Iris pigment epithelial cell (primary cell): ENCODE results near the gene TEX36.
"Not testable (repeated sequence)": the region's sequence is repeated elsewhere in the genome, so short reads cannot be mapped to it uniquely, and the experiment has no call there.

Experiments
- DNase-seq: peaks from one replicate; pipeline ENCODE4 v3.0.0-alpha.2; 2011; ENCODE audit warnings: low read depth

The TEX36 gene

DNA sequence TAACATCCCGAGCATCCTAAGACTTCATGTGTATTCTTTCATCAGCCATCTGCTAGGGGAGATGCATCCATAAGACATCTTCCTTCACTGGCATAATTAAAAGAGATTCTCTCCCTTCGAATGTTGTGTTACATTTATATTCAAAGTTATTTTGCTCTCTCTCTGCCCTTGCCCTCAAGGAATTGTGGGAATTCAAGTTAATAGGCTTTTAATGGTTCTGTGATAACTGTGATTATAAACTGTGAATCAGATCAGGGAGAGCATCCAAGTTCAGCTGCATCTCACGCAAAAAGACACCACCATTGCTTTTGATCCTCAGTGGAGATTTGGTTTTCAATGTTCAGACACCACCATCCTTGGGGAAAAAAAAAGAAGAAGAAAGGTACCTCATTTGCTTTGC lies 9.2 kb upstream of the TEX36 start:
- no peak for DNase-seq

DNA sequence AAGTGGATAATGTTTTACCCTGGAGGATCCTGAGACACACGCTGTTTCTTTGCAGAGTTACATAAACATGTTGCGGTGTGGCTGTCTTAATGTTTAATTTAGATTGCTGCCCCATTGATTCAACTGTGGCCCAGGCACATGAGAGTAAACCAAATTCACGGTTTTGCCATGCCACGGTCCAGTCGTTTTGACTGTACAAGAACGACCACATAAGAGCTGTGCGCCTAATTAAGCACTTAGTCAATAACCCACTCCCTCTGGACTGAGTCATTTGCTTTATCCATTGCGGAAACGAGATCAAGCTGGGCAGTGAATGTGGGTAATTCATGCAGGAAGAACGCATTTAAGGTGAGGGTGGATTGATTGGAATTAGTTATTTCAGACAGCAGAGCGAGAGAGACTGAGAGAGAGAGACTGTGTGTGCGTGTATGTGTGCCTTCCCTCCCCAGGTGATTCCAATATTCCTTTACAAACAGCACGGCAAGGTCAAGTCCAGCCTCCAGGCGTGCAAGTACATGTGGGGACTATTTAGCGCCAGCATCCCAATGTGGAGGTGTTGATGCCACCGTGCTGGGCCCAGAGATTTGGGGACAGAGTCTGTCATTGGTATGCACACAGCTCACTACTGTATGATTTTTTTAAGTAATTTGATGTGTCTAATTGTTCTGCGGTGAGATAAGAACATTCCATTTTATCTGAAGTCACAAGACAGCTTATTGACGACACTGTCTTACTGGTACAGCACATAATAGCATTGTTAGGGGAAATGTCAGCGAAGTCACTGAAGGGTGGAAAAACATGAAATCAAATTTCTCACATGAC lies 8.4 kb upstream of the TEX36 start:
- peak; percentile 52 for DNase-seq

DNA sequence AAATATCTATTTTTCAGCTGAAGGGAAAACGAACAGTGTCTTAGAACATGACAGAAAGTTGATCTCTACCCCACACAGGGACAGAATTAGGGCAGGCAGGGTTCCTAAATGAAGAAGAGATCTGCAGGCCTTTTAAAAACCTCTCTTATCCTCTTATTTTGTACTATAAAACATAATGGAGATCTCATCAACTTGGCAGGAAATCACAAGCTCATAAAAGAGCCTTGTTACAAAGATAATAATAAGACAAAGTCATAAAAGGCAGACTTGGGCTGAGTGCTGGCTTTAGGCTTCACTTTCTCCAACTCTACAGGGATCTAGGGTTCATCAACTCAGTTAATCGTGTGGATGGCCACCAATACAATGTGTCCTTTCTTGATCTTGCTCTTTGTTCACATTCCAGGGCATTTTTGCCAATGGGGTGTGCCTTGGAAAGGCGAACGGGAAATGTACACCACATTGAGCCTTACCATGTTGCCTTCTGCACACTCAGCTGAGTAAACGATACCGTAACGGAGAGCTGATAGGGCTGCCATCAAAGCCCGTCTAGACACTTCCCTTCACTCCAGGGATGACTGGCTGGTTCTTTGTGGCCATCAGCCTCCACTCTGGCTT lies 7.1 kb upstream of the TEX36 start:
- no peak for DNase-seq

DNA sequence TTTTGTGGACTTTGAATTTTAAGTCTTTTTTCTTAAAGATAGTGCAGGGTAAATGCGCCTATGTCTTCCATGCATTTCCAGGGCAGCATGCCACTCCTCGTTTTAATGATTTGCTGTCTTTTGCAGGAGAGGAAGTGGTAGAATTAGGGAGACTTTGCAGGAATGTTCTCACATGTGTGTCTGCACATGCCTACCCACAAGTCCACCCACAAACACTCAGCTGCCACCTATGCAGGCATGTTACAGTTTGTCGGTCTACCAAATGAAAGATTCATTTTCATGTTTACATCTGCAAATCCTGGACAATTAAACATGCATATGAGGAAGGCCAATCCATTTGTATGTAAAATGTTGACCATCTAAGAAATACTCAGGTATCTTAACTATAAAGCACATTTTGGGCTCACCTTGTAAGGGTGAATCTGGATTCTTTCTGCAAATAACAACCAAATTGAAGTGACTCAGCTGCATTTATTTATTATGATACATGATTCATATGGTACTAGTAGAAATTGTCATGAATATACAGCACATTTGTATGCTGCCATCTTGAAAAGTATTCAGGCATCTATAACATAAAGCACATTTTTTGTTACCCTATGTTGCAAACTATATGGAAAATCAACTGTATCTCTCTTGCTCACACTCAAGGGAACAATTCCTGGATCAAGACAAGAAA lies 4.7 kb upstream of the TEX36 start:
- DNase-seq, result no peak

- DNase-seq, result no peak
Observed at GRCh38 chr10:125684581-125684980, 1.6 kb upstream of the TEX36 start.

DNA sequence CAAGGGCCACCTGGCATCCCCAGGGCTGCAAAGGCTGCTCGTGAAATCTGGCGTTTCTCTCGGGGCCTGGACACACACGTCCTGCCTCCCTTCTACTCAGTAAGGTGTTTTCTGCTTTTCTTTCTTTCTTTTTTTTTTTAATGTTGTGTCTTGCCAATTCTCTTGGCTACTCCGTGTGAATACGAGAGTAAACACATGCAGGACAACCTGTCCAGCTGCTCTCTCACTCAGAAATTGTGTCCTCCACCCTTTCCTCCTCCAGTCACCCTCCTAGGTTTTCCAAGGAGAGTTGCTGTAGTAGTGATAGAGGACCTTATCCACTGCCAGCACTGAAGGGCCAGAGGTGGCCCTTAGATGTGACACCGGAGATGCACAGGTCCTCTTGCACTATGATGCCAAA lies 858 bp upstream of the TEX36 start:
- no peak for DNase-seq

DNA sequence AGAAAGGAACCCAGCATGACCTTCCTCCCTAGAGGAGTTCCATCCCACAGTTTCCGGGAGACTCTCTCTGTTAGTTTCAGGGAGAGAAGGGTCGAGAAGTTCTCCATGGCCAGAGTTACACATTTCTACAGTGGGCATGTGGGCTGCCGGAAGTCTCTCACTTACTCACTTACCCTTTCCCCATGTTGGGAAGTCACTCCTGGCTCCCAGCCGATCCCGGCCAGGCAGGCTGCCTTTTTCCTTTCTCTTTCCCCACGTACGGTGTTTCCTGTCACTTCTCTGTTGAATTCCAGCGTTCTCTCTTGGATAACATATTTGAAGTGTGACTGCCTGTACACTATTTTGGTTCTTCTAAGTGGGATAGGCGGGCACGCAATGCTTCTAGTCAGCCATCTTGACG lies 3.5 kb downstream of the TEX36 start:
- no peak for DNase-seq

- no peak for DNase-seq
Observed at GRCh38 chr10:125672884-125673283, 10.1 kb downstream of the TEX36 start.

- peak; percentile 25 for DNase-seq
Observed at GRCh38 chr10:125662584-125662983, 20.4 kb downstream of the TEX36 start.

GRCh38 chr10:125661941-125662515 lies 20.9 kb downstream of the TEX36 start:
- peak; percentile 80 for DNase-seq

- no peak for DNase-seq
Observed at GRCh38 chr10:125661431-125661940, 21.5 kb downstream of the TEX36 start.

DNA sequence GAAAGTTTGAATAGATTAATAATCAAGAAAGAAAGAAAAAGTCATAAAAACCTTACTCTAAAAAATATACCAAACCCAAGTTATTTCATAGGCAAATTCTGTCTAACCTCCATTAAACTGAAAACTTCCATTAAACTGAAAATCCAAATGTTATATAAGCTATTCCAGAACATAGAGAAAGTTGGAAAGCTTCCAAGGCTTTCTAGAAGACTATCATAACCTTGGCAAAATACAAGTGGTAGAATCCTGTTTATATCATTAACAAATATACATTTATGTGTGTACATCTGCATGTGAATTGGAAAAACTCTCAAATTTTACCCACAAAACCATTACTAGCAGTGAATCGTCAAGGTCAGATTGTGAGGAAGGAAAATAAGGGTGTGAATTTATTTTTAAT lies 23.9 kb downstream of the TEX36 start:
- no peak for DNase-seq

DNA sequence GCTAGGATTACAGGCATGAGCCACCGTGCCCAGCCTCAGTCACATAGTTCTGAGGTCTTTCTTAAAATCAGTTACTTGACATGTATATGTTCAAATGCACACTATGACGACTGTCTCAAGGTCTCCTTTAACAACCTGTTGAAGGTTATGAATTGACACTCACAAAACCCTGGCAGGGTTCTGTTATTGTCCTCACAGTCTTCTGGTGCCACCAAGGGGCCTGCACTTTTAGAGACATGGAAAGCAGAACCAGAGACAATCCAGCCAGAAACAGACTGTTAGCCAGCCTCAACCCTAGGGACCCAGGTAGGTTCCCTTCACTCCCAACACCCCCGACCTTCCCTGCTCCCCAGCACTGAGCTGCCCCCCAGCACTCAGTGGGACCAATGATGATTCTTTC lies 26.4 kb downstream of the TEX36 start:
- no peak for DNase-seq

DNA sequence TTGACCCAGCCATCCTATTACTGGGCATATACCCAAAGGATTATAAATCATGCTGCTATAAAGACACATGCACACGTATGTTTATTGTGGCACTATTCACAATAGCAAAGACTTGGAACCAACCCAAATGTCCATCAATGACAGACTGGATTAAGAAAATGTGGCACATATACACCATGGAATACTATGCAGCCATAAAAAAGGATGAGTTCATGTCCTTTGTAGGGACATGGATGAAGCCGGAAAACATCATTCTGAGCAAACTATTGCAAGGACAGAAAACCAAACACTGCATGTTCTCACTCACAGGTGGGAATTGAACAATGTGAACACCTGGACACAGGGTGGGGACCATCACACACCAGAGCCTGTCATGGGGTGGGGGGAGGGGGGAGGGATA lies 29.9 kb downstream of the TEX36 start:
- DNase-seq, result not testable (repeated sequence)

GRCh38 chr10:125646311-125646710 lies 36.7 kb downstream of the TEX36 start:
- DNase-seq, result no peak

GRCh38 chr10:125641398-125641797 lies 41.6 kb downstream of the TEX36 start:
- no peak for DNase-seq

- no peak for DNase-seq
Observed at GRCh38 chr10:125640653-125641052, 42.3 kb downstream of the TEX36 start.

GRCh38 chr10:125639846-125640245 lies 43.1 kb downstream of the TEX36 start:
- DNase-seq, result peak; percentile 23

DNA sequence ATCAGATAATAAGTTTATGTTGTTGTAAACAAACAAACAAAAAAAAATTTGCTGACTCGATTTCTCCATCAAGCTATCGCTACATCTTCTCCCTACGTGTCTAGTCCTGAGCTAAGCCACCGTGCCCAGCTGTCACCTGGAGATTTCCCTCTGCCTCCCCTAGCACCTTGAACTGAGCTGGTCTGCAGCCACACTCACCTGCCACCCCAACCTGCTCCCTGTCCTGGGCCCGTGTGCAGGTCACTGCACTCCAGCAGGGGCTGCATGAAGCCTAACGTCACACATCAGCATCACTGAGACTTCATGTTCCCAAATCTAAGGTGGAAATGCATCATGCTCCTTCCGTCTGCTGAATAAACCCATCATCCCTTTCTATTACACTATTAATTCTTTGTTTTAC lies 44.4 kb downstream of the TEX36 start:
- no peak for DNase-seq

DNA sequence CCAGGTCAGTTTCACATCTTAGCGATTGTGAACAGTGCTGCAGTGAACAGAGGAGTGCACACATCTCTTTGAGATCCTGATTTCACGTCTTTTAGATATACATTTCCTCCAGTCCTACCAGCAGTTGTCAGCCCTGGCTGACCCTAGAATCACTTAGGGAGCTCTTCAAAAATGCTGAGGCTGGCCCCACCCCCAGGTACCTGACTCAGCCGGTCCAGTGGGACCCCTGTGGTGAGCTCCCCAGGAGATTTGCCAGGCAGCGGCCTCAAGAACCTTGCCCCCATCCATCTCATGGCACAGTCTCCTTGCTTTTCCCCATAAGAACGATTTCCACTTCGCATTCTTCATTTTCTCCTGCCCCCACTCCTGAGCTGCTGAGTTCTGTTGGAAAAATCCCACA lies 45.5 kb downstream of the TEX36 start:
- no peak for DNase-seq

DNA sequence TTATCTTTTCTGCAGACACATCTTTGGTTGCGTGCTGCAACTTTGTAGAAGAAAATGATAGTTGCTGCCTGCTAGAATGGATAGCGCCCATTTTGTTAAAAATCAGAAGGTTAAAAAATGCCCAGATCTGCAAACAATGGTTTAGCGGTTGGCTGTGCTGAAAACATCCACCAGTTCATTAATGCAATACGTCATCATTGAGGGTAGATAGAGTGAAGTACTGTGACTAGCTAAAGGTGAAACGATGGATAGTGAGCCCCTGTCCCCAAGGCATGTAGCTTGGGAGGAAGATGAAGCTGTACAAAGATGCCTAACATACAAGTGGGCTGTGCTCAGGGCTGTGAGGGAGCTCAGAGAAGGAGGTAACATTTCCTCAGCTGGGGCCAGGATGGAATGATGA lies 48.4 kb downstream of the TEX36 start:
- DNase-seq, result no peak

- DNase-seq, result peak; percentile 7
Observed at GRCh38 chr10:125633517-125633999, 49.4 kb downstream of the TEX36 start.

GRCh38 chr10:125631806-125632205 lies 51.2 kb downstream of the TEX36 start:
- DNase-seq, result no peak
